Activated gamma-delta T cell treated with Interleukin-2 at 50 U/mL for 16 hours (primary cell): ENCODE measurements around the gene PLXNB3.

Source experiments
- DNase-seq: peaks from one replicate; pipeline ENCODE4 v3.0.0-alpha.2; 2020

Gene PLXNB3

DNA sequence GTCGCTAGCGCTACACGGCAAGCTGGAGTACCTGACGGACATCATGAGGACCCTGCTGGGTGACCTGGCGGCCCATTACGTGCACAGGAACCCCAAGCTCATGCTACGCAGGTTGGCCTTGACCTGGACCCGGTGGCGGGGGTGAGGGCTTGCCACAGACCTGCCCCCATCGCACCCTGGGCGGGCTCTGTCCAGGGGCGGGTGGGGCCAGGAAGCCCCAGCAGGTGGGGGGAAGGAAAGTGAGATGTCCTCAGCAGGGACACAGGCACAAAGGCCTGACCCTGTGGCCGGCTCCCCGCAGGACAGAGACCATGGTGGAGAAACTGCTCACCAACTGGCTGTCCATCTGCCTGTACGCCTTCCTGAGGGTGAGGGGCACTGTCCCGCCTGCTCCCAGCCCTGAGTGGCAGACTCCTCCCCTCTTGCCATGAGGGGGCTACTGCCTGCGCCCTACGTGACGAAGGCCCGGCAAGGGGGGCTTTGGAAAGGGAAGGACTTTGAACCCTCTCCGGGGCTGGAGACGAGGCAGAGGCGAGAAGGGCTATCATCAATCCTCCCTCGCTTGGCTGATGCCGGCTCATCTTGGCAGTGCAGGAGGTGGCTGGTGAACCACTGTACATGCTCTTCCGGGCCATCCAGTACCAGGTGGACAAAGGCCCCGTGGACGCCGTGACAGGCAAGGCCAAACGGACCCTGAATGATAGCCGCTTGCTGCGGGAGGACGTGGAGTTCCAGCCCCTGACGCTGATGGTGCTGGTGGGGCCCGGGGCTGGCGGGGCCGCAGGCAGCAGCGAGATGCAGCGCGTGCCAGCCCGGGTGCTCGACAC, 11.5 kb downstream of the PLXNB3 start:
- no peak for DNase-seq

DNA sequence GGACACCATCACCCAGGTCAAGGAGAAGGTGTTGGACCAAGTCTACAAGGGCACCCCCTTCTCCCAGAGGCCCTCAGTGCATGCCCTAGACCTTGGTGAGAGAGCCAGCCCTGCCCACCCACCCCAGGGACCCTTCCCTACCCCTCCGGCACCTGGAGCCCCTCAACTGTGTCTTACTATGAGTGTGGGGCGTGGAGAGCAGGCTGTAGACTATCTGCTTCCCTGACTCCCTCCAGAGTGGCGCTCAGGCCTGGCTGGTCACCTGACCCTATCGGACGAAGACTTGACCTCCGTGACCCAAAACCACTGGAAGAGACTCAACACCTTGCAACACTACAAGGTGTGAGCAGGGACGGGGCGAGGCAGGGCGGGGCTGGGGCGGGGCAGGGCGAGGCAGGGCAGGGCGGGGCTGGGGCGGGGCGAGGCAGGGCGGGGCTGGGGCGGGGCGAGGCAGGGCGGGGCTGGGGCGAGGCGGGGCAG, 12.1 kb downstream of the PLXNB3 start:
- no peak for DNase-seq

DNA sequence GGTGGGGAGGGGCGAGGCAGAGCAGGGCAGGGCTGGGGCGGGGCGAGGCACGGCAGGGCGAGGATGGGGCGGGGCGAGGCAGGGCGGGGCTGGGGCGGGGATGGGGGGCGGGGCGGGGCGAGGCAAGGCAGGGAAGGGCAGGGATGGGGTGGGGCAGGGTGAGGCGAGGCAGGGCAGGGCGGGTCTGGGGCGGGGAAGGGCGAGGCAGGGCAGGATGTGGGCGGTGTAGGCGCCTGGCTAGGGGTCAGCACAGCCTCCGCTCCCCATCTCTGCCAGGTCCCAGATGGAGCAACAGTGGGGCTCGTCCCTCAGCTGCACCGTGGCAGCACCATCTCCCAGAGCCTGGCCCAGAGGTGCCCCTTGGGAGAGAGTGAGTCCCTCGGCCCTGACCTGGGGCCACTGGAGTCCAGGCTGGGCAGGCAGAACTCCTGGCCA, 12.6 kb downstream of the PLXNB3 start:
- no peak for DNase-seq

DNA sequence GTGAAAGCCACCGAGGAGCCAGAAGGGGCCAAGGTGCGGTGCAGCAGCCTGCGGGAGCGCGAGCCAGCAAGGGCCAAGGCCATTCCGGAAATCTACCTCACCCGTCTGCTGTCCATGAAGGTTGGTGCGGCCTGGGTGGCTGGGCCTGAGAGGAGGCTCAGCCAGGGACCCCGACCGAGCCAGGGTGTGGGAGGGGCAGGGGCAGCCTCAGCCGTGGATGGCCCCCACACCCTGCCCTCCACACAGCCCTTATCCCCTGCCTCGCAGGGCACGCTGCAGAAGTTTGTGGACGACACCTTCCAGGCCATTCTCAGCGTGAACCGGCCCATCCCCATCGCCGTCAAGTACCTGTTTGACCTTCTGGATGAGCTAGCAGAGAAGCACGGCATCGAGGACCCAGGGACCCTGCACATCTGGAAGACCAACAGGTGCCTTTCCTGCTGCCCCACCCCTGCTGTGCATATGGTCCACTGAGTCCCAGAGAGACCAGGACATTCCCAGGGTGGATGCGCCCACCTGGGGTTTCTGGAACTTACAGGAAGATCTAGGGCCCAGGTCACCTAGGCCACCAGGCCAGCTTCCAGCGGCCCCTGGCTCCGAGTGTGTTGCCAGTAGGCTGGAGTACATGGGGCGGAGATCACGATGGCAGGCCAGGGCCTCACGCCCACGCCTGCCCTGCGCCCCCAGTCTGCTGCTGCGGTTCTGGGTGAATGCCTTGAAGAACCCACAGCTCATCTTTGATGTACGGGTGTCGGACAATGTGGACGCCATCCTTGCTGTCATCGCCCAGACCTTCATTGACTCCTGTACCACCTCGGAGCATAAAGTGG, 13.4 kb downstream of the PLXNB3 start:
- DNase-seq = no peak

DNA sequence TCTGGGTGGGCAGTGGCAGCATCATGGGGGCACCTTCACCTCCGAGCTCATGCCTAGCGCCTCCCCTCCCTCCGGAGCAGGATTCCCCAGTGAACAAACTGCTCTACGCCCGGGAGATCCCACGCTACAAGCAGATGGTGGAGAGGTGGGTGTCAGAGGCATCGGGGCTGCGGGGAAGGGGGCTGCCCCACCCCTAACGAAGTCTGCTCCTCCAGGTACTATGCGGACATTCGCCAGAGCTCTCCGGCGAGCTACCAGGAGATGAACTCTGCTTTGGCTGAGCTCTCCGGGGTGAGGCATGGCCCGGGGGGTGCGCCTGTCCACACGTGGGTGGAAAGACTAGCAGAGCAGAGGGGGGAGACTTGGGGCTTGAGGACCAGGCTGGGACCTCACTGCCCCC, 14.1 kb downstream of the PLXNB3 start:
- DNase-seq = no peak

DNA sequence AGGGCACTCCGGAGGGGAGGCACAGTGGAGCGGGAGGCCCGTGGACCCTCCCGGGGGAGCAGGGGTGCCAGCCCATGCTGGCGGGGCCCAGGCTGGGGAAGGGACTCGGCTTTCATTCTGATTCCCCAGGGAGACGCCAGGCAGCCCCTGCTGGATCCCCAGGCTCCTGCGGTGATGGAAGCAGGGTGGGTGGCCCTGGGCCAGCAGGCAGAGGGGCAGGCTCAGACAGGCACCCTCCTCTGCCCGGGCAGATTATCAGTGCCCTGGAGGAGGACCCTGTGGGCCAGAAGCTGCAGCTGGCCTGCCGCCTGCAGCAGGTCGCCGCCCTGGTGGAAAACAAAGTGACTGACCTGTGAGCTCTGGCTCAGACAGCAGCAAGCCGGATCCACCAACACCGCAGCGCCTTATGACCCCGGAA, 14.6 kb downstream of the PLXNB3 start:
- no peak for DNase-seq

DNA sequence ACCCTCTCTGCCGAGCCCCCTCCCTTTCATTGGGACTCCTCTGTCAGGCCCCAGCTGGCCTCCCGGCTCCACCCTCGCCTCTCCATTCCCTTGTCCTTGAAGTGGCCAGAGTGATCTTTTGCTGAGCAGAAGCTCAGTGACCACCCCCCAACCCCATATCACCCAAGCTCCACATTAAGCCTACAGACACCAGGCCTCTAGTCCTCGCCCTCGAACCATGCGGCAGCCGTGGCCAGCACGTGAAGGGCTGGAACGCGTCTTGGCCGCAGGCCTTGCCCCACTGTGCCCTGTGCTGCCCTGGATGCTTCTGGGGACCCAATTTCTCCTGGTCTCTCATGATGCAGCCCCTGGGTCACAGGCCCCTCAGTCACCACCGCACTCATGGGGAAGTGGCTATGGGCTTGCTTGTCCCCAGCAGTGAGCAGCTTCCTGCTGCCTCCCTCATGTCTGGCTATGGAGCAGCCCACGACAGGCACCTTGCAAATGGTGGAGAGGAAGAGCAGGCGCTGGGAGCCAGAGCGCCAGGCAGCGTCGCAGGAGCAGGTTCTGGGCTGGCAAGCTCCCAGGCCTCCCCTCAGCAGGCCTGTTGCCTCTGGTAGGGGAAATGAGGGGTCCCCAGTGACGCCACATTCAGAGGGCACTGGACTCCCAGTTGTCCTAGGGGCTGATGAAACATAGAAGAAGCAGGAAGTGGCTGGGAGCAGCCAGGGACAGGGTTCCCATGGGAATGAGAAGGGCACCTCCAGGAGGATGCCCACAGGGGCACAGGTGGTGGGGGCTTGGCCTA, 16.0 kb downstream of the PLXNB3 start:
- DNase-seq = no peak

DNA sequence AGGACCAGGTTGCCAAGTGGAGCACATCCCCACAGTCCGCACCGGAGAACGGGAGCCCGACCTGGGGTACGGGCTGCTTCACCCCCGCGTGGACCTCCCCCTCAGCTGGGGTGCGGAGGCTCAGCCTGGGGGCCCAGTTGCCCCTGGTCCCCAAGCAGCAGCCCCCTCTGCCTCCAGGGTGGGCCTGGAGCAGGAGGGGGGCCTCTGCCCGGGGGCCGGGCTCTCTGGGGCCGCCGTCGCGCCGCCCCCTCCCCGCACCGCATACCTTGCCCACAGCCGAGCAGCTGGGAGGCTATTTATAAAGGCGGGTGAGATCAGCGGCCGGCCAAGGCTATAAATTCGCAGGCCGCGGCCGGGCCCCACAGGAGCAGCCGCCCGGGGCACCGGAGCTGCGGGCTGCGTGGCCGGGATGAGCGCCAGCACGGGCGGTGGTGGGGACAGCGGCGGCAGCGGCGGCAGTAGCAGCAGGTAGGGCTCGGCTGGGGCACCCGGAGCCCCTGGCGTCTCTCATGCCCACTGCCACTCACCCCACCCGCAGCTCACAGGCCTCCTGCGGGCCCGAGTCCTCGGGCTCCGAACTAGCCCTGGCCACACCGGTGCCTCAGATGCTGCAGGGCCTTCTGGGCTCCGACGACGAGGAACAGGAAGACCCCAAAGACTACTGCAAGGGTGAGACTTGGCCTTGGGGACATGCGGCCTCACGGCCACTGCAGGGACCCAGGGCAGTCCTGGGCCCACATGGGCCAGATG, 16.8 kb downstream of the PLXNB3 start, which contains the start of gene SRPK3:
Gene SRPK3, plus strand, starts transcription at position 364 of the 750 bp plus-strand sequence. Its CDS starts 46 bp downstream, at position 410.
- DNase-seq = no peak

DNA sequence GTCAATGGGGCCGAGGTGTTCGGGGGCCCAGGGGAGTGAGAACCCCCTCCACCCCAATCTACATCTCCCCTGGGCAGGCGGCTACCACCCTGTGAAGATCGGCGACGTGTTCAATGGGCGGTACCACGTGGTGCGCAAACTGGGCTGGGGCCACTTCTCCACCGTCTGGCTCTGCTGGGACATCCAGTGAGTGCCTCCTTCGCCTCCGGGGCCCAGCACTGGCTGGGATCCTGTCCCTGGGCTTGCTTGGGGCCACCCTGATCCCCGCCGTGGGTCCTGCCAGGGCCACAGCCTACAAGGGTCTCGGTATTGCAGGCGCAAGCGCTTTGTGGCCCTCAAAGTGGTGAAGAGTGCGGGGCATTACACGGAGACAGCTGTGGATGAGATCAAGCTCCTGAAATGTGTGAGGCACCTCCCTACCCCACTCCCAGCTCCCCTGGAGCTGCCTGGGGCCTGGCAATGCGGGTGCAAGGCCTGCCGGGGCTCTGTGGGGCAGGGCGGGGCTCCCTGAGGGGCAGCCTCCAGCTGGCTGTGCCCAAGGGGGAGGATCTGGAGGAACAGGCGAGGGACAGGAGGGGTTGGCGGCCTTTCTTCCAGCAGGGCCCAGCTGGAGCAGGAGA, 17.5 kb downstream of the PLXNB3 start:
- no peak for DNase-seq

DNA sequence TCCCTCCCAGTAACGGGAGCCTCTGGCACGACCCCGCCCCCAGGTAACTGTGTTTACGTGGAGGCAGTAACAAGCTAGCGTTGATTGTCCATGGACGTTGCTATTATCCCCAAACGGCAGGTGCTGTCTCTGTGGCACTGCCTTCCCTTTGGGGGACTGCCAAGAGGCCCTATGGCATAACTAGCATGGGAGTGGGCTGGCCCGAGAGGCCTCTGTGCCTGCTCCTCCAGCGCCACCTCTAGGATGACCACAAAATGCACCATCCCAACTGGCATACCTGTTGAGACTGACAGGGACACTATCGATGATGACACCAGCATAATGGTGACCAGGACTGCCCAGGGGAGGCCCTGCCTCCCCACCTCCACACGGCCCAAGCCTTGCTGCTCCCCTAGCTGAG, 18.3 kb downstream of the PLXNB3 start:
- DNase-seq = no peak

DNA sequence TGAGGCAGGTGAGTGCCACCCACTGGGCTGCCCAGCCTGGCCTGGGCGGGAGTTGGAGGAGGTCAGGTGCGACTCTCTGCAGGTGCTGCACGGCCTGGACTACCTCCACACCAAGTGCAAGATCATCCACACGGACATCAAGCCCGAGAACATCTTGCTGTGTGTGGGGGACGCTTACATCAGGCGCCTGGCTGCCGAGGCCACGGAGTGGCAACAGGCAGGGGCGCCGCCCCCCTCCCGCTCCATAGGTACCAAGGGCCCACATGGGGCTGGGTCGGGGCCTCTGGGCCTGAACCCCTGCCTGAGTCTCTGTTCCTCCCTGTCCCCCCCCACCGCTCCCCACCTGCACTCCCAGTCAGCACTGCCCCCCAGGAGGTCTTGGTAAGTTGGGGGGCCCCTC, 18.8 kb downstream of the PLXNB3 start:
- DNase-seq = no peak

DNA sequence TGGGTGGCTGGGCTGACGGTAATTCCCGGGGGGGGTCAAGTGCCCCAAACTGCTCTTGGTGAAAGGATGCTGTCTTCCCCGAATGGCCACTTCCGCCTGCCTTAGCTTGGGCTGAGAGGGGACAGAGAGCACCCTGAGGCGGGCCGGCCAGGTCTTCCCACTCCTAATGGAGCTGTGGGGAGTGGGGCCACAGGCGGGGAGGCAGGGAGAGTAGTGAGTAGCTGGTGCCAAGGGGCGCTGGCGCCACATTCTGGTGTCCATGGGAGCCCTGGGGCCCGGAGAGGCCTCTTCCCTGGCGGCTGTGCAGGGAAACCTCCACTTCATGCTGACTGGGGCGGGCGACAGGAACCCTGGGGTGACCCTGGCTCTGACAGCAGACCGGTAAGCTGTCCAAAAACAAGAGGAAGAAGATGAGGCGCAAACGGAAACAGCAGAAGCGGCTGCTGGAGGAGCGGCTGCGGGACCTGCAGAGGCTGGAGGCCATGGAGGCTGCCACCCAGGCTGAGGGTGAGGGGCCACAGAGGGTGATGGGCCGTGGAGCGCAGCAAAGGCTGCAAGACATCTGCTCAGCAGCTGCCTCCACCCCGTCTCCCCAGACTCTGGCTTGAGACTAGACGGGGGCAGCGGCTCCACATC, 19.4 kb downstream of the PLXNB3 start:
- no peak for DNase-seq

DNA sequence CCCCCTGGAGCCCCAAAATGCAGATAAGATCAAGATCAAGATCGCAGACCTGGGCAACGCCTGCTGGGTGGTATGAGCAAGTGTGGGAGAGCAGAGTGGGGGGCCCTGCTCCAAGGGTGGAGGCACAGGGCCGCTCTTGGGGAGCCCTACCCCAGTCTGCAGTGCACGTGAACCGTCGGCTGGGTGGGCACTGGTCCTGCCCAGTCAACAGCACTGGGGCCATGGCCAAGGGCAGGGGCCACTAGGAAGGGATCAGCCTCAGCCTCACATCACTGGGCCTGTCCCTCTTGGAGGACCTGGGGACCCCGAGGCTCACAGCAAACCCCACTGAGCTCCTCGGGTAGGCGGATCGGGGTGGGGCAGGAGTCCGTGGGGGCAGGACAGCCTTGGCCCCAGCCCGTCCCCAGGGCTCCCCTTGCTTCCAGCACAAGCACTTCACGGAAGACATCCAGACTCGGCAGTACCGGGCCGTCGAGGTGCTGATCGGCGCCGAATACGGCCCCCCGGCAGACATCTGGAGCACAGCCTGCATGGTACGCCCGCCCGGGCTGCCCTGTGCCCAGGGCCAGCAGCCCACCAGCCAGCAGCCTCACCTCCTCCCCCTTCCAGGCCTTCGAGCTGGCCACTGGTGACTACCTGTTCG, 20.4 kb downstream of the PLXNB3 start:
- DNase-seq = no peak

DNA sequence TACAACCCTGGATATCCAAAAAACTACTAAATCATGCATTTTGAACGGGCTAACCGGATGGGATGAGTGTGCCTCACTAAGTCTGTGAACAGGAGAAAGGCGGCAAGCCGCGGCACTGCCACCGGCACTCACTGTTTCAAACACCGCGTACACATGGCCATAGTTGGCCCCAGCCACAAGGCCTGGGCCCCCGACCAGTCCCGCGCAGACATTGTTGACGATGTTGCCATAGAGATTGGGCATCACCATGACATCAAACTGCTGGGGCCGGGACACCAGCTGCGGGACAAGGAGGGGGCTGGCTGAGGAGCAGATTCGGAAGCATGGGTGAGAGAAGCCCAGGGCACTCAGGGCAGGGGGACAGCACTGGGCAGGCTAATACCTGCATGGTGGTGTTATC, 22.6 kb downstream of the PLXNB3 start:
- DNase-seq = no peak

DNA sequence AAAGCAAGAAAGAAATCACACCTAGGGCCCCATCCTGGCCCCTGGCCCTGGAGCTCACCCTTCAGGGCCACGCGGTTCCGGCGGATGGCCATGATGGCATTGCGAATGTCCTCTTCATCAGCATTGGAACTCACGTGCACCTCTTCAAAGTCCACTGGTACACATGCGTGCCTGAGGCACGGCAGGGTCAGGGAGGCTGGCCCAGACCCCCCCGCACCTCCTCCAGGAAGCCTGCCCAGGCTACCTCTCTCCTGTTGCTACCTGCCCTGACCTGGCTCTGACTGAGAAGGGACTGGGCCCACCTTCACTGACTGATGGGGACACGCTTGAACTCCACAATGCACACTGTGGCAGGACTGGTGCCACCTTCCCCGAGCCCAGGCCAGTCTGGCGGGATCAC, 25.6 kb downstream of the PLXNB3 start:
- DNase-seq = no peak

DNA sequence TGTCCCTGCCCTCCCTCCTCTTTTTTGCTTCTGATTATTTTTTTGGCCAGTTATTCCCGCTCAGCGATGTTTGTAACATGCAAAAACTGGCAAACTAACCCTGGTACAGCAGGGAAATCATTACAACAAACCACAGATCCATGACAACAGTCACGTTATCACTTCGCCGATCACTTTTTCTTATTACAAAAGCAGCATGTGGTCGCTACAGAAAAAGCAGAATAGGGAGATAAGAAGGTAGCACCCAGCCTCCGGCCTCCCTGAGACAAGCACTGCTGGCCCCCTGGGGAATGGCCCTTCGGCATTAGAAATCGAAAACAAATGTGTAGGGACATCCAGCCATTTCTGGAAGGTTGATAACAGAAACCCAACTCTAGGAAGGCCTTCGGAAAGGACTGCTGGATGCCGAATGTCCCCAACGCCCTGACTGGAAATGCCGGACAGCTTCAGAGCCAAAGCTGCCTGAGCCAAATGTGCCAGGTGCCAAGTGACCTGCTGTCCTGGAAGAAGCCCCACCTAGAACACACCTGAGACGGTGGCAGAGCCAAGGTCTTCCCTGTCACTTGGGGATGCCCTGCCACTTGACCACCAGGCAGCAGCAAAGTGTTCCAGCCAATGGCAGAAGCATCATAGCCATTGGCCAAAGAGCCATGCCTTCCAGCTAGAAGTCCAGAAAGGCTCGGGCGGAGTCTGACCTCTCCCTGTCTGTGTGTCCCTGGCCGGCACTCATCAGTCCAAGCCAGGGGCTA, 27.2 kb downstream of the PLXNB3 start:
- no peak for DNase-seq

DNA sequence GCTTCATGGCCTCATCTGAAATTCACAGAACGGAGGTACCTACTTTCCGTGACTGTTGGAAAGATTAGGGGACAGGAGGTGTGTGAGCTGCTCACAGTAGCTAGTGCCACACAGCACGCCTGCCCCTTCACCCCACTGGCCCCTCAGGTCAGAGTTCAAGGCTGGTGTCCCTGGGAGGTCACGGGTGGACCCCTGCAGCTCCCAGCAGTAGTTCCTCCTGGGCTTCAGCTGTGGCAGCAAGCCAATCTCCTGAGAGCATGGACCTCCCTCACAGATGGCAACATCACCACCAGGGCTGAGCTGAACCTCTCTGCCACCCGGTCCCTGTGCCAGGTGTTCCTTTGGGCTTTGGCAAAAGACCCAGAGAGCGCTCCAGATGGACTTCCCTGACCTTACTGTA, 28.3 kb downstream of the PLXNB3 start:
- DNase-seq = no peak

DNA sequence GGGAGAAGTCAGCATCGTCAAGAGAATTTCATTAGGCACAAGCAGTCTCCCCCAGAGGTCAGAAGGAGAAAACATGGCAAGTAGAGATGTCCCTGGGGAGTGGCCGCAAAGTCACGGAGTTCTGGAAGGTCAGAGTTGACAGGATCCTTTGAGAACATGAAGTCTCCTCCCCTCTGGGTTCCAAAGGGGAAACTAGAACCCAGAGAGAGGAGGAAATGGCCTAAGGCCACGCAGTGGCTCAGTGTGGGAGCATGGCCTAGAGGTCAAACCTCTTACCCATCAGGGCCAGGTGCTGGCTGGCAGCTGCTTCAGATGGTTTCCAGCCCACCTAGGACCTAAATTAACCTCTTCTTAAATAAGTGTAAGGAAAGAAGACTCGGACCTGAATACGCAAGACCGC, 29.2 kb downstream of the PLXNB3 start:
- DNase-seq = no peak

DNA sequence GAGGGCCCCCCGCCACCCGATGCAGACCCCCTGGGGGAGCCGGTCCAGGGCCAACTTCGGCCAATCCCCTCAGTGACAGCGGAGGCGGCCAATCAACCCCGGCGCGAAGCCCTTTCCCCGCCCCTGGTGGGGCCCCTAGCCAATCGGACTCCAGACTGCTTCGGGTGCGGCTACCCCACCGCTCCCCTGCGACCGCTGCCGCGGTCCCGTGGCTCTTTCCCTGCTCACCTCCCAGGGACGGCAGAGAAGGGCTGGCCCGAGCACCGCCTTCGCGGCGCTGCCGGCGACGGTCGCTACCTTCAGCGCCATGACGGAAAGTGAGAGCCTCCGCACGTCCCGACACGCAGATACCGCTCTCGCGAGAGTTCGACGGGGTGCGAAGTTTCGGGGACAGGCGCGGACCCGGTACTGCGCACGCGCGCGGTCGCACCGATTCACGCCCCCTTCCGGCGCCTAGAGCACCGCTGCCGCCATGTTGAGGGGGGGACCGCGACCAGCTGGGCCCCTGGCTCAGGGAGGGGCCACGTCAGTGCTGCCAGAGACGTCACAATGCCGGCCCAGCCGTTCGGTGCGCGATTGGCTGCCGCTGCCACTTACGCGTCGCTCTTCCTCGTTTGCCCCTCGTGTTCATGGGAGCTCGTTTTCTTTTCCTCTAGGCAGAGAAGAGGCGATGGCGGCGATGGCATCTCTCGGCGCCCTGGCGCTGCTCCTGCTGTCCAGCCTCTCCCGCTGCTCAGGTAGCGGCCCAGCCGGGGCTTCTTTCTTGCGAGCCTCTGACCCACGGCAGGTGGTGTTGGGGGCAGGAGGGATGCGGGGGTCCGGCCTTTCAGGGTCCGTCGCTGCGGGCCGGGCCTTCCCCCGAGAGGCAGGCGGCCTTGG, 30.2 kb downstream of the PLXNB3 start, which contains the start of the genes IDH3G and SSR4:
Gene IDH3G, minus strand, starts transcription at position 358 of the 879 bp plus-strand sequence. Its CDS starts 49 bp downstream, at position 309.
Gene SSR4, plus strand, starts transcription at position 651 of the 879 bp plus-strand sequence. Its CDS starts 20 bp downstream, at position 671.
- peak; percentile 89 for DNase-seq
